ENCODE measurements around the gene ELAVL2.

- TF ChIP-seq CTCF (IDR thresholded peaks at IDR 0.05; ENCODE audit: poor library complexity, severe bottlenecking) (no peak), EZH2 (IDR thresholded peaks at IDR 0.05; ENCODE audit: borderline replicate concordance, insufficient read depth, low read length, poor library complexity, severe bottlenecking) (no peak), POLR2AphosphoS5 (IDR thresholded peaks at IDR 0.05) (no peak), SMC3 (conservative IDR thresholded peaks at IDR 0.05; ENCODE audit: poor library complexity) (no peak), RAD21 (conservative IDR thresholded peaks at IDR 0.05) (no peak), EP300 (conservative IDR thresholded peaks at IDR 0.05; ENCODE audit: poor library complexity, severe bottlenecking) (no peak), TAF1 (IDR thresholded peaks at IDR 0.05; ENCODE audit: low read depth) (no peak)
These were observed 94.7 kb downstream of the ELAVL2 start for GRCh38 chr9:23731353-23731752.
